ENCODE measurements around the gene NKD1.

GRCh38 chr16:50610331-50611262 lies 62.4 kb downstream of the NKD1 start:
- TF ChIP-seq CTCF (IDR thresholded peaks at IDR 0.05; ENCODE audit: low read depth, low read length): no peak
- no peak for TF ChIP-seq EZH2phosphoT487 (IDR thresholded peaks at IDR 0.05; ENCODE audit: low read depth)
